Superior temporal gyrus (tissue), 1 donor: Measurements from ENCODE around the gene C6orf58.
"Not testable (repeated sequence)": the region's sequence is repeated elsewhere in the genome, so short reads cannot be mapped to it uniquely, and the experiment has no call there.

Experiments
- DNase-seq: peaks from one replicate; pipeline ENCODE4 v3.0.0-alpha.2; 2016; ENCODE audit errors: extremely low spot score

Gene C6orf58

DNA sequence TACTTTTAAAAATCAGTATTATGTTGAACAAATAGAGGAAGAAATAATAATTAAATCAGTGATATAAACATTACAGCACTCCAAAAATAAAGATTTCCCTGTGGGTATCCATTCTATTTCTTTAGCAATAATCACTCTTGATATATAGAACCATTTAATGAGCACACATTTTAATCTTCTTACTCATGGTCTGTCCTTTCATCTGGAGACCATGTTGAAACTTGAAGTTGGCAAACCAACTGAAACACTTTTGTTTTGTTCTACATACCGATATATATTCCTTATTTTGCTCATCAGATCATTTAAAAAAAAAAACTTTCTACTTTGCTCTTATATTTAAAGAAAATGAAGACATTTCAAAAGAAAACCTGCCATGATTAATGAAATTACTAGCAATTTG, 13.4 kb downstream of the C6orf58 start:
- DNase-seq, result no peak

DNA sequence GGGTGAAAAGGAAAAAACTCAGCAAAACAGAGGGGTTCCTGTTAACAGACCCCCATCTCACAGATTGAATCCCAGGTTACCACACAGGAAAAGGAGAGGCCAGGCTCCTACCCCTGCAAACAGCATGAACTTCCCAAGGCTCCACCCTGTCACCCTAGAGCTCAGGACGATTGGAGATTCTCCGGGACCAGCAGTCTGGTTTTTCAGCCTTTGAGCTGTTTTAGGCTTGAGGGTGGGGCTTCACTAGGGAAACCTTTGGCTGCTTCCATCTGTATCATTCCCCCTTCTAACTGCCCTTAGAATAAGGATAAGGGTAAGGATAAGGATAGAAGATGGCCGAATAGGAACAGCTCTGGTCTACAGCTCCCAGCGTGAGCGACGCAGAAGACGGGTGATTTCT, 16.0 kb downstream of the C6orf58 start:
- no peak for DNase-seq

DNA sequence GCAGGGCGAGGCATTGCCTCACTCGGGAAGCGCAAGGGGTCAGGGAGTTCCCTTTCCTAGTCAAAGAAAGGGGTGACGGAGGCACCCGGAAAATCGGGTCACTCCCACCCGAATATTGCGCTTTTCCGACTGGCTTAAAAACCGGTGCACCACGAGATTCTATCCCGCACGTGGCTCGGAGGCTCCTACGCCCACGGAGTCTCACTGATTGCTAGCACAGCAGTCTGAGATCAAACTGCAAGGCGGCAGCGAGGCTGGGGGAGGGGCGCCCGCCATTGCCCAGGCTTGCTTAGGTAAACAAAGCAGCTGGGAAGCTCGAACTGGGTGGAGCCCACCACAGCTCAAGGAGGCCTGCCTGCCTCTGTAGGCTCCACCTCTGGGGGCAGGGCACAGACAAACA, 16.5 kb downstream of the C6orf58 start:
- DNase-seq, result not testable (repeated sequence)

DNA sequence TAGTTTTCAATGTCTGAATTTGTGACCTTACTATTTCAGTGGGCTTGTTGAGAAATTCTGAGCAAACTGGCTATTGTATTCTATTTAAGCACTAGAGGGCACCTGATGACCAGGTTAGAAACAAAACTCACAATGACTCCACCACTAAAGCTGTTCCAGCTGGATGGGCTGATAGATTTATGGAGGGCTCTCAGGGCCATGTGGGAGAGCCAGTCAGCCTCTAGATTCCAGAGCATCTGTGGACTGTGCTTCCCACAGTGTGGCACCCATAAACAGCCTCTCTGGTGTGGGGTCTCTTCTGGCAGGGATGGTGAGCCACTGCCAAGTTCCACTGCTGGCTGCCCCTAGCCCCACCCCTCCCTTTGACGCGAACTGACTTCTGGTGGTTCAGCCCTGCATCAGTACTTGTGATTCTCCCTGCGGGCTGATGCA, 29.2 kb downstream of the C6orf58 start:
- DNase-seq, result no peak

DNA sequence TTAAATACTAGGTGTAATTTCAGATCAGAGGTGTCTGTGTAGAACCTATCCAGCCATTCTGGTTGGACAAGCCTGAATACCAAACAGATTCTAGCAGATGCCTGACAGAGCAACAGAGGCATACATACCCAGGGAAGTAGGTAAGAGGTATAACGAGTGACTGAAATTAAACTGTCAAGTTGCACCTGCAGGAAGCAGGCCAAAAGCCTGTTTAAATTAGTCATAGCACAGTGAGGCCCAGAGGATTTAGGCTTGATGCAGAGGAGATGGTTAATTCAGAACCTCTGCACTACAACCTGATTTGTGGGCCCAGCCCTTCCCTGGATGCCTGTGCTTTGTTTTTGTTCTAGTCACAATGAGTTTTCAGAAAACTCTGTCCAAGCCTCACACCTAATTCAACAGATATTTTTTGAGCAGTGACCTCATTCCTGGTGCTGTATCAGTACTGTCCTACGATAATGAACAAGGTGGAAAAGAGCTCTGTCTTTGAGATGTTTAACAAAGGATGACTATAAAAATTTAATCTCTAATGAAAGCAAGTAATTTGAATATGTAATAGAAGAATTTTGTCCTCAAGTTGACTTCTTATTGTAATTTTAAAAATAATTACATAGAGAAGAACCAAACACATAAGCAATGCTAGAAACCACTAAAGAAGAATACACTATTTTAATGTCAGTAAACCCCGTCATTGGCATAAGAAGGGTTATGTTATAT, 31.7 kb downstream of the C6orf58 start:
- no peak for DNase-seq

DNA sequence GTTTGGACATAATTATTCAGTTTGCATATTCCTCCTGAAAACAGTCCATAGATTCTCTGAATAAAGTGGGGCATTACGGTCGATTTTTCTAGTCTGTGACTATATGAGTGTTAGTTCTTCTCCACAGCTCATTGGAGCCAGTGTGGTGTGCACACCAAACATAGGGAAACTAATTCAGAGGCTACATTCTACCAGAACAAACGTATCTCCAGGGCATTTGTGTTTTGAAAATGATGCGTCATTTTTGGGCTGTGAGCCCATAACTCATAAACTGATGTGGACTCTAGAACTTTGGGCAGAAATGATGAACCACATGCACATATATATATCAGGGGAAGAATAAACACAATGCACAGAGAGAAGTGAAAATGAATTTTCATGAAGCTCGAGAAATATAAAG, 41.8 kb downstream of the C6orf58 start:
- DNase-seq, result no peak

DNA sequence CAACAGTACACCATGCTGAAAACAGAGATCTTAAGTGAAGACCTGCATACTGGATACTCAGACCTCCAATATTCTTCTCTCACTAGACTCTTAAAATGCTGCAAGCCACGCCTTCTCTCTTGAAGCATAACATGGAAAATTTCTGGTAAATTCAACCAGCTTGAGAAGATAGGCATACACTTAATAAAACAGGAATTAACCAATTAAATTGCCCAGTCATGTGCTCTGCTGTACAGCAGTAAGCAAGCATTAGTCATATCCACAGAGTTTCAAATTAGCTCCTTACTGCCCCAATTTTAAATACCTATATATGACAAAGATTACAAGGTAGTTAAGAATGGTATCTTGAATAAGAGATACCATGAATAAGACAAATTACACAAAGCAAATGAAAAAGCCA, 53.8 kb downstream of the C6orf58 start:
- no peak for DNase-seq

DNA sequence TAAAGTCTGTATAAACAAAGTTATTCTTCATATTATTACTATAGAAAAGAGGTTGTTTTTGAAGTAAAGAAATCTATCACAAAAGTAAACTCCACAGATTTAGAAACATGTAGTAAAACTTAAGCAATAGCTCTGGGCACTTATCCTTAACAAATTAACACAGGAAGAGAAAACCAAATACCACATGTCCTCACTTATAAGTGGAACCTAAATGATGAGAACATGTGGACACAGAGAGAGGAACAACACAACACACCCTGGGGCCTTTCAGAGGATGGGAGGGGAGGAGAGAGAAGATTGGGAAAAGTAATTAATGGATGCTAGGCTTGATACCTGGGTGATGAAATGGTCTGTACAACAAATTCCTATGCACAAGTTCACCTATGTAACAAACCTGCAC, 57.2 kb downstream of the C6orf58 start:
- no peak for DNase-seq

DNA sequence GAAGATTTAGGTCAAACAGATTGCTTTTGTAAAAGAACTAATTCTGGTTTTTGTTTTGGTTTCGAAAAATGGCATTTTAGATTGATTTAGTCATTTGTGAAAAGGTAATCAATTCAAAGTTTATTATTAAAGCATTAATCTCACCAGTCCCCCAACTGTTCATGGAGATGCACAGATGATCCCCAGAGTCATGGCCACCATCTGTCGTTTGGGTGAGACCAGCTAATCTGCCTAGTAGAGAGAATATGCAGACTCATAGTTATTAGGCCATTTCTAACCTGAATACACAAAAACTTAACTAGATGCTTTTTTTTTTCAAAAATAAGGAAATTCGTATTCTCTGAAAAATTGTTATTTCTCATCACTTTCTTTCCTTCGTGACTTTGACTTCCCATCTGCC, 58.1 kb downstream of the C6orf58 start:
- no peak for DNase-seq

DNA sequence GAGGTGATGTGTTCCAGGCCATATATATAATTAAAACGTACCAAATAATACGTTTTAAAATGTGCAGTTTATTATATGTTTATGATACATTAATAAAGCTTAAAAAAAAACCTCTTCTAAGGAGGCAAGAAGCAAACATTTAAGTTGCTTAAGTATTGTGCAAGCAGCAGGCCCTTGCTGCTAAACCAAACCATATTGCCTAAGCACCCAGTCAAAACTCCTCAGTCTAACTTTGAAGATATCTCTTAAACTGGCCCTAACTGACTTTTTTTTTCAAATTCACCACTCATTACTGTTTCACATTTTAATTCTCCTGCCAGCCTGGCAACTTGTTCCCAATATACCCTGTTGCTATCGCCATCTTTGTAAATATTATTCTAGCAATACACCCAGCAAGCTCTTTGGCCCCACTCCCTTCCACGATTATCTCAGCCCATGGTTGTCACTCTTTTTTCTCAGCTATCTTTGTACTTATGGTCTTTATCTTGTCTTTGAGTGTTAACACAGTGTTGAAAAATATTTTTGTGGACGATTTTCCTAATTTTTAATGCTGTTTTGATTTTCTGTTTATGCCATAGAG, 60.9 kb downstream of the C6orf58 start:
- DNase-seq, result no peak
